ENCODE data around the gene PADI2.
"Not testable (repeated sequence)": the region's sequence is repeated elsewhere in the genome, so short reads cannot be mapped to it uniquely, and the experiment has no call there.

- not testable (repeated sequence) for TF ChIP-seq POLR2AphosphoS5, POLR2A (IDR thresholded peaks at IDR 0.05; ENCODE audit: low read depth, low read length)
These were observed 56.5 kb downstream of the PADI2 start for GRCh38 chr1:17062751-17063150.

All from GM12891 (cell line).